NT2/D1 (cell line): ENCODE results near the gene TEK.
A peak's percentile ranks its signal among the peaks of the same experiment; 100 is the strongest.

ENCODE experiments used
- DNase-seq: peaks from one replicate; pipeline ENCODE4 v3.0.0-alpha.2; 2011; ENCODE audit warnings: low read depth, low spot score
- H3K27me3 ChIP-seq: 2 replicates; pipeline ENCODE4 v1.6.0; 2011; ENCODE audit warnings: mild to moderate bottlenecking; ENCODE audit not compliant: insufficient read length, insufficient read depth
- H3K36me3 ChIP-seq: 2 replicates; pipeline ENCODE4 v1.6.1; 2011; ENCODE audit warnings: mild to moderate bottlenecking, low read length, mixed read lengths; ENCODE audit not compliant: insufficient read depth, insufficient read length
- H3K4me1 ChIP-seq: 2 replicates; pipeline ENCODE4 v1.5.1; 2011; ENCODE audit not compliant: insufficient read depth, insufficient read length
- H3K4me3 ChIP-seq: 2 replicates; pipeline ENCODE4 v1.5.1; 2011; ENCODE audit warnings: low read depth; ENCODE audit not compliant: insufficient read length
- H3K9ac ChIP-seq: 2 replicates; pipeline ENCODE4 v1.6.0; 2011; ENCODE audit warnings: low read depth; ENCODE audit not compliant: insufficient read length
- H3K9me3 ChIP-seq: 2 replicates; pipeline ENCODE4 v1.5.1; 2011; ENCODE audit warnings: mild to moderate bottlenecking, low read length; ENCODE audit not compliant: insufficient read depth
- SUZ12 ChIP-seq: IDR thresholded peaks from 2 replicates; pipeline ENCODE4 v1.6.1; 2011; ENCODE audit not compliant: insufficient read length, insufficient read depth; ENCODE audit errors: extremely low read depth
- YY1 ChIP-seq: IDR thresholded peaks from 2 replicates; pipeline ENCODE4 v1.6.1; 2011; ENCODE audit not compliant: insufficient read length, insufficient read depth
- ZNF274 ChIP-seq: IDR thresholded peaks from 2 replicates; pipeline ENCODE4 v1.6.1; 2011; ENCODE audit warnings: mild to moderate bottlenecking, low read depth, low read length

The TEK gene

DNA sequence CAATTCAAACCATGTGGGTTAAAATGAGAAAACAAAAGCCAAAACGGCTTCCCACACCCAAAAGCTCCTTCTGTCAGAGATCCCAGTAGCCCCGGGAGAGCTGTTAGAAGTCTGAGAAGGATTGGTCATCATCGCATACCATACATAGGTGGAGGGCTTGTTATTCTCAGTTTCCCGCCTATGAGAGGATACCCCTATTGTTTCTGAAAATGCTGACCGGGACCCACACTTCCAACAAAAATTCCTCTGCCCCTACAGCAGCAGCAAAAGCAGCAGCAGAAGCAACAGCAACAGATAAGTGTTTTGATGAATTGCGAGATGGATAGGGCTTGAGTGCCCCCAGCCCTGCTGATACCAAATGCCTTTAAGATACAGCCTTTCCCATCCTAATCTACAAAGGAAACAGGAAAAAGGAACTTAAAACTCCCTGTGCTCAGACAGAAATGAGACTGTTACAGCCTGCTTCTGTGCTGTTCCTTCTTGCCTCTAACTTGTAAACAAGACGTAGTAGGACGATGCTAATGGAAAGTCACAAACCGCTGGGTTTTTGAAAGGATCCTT, at the start of gene TEK:
TEK (plus strand) TSS at position 245 of the 561 bp plus-strand sequence. CDS start 366 bp downstream, outside the sequence.
- no peaks in the 10 kb centered on the region for H3K4me1 ChIP-seq
- H3K9me3 ChIP-seq: no peaks in the 10 kb centered on the region
- DNase-seq: peak; percentile 75
- no peak for TF ChIP-seq YY1
- no peak for TF ChIP-seq ZNF274
- no peak for TF ChIP-seq SUZ12
- no peaks in the 10 kb centered on the region for H3K27me3 ChIP-seq
- peak within 1 kb of the TSS; percentile 84 for H3K9ac ChIP-seq
- peak within 1 kb of the TSS; percentile 59 for H3K4me3 ChIP-seq
- H3K36me3 ChIP-seq: peaks cover 6% of the 10 kb centered on the region

DNA sequence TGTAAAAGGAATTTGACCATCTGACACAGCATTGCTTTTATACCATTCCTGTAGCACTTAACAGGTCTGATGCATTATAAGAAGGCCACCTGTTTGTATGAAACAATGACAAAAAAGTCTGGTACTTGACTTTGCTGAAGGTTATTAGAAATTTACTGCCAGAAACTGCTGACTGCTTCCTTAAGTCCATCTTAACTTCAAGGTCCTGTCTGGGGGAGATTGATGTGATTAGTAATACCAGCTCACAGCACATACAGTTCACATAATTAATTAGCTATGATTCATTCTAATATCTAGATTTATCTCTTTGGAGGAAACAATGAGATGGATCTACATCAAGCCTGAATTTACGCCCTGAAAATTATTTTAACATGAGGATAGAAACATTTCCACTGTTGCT, 49.6 kb upstream of the TEK start:
- no peaks in the 10 kb centered on the region for H3K9me3 ChIP-seq
- no peaks in the 10 kb centered on the region for H3K4me1 ChIP-seq
- H3K36me3 ChIP-seq: no peaks in the 10 kb centered on the region
- H3K4me3 ChIP-seq: no peak overlapping the region
- no peaks in the 10 kb centered on the region for H3K27me3 ChIP-seq
- no peak for DNase-seq
- no peak for TF ChIP-seq YY1
- no peak for TF ChIP-seq ZNF274
- TF ChIP-seq SUZ12: no peak
- H3K9ac ChIP-seq: no peak overlapping the region

GRCh38 chr9:27059907-27060306, 49.1 kb upstream of the TEK start:
- TF ChIP-seq SUZ12 (no peak), ZNF274 (no peak), YY1 (no peak)
- no peak for DNase-seq
- no peaks in the 10 kb centered on the region for H3K36me3 ChIP-seq
- no peaks in the 10 kb centered on the region for H3K9me3 ChIP-seq
- no peak overlapping the region for H3K9ac ChIP-seq
- H3K4me1 ChIP-seq: no peaks in the 10 kb centered on the region
- H3K4me3 ChIP-seq: no peak overlapping the region
- no peaks in the 10 kb centered on the region for H3K27me3 ChIP-seq

DNA sequence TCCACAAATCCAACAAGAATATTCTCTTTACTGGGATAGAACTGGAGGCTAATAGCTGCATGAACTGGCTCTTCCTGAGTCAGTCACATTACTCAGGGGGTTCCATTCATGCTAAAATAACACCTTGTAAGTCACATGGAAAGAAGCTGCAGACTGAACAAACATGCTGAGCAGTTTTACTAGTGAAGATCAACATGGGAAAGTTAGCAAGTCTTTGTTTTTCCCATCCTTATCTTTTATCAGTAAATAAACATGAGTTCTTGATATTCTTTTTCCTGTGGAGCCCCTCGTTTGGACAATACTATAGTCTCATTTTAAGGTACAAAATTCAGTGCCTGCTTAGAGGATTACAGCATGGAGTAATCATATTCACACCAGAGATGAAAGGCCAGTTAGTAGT, 43.7 kb upstream of the TEK start:
- Histone ChIP-seq H3K9ac (no peak overlapping the region), H3K9me3 (no peaks in the 10 kb centered on the region), H3K4me3 (no peak overlapping the region), H3K36me3 (no peaks in the 10 kb centered on the region), H3K27me3 (no peaks in the 10 kb centered on the region), H3K4me1 (no peaks in the 10 kb centered on the region)
- DNase-seq: no peak
- TF ChIP-seq ZNF274 (no peak), YY1 (no peak), SUZ12 (no peak)

GRCh38 chr9:27073841-27074728, 34.9 kb upstream of the TEK start:
- no peaks in the 10 kb centered on the region for H3K36me3 ChIP-seq
- no peaks in the 10 kb centered on the region for H3K4me1 ChIP-seq
- H3K9me3 ChIP-seq: 0 out of 2 replicates have a peak, but pooled peaks cover 8% of the 10 kb centered on the region
- DNase-seq: no peak
- H3K27me3 ChIP-seq: no peaks in the 10 kb centered on the region
- no peak overlapping the region for H3K9ac ChIP-seq
- no peak for TF ChIP-seq ZNF274
- TF ChIP-seq SUZ12: no peak
- H3K4me3 ChIP-seq: no peak overlapping the region

GRCh38 chr9:27078685-27079084, 30.3 kb upstream of the TEK start:
- no peaks in the 10 kb centered on the region for H3K36me3 ChIP-seq
- no peak overlapping the region for H3K4me3 ChIP-seq
- H3K9me3 ChIP-seq: 0 out of 2 replicates have a peak, but pooled peaks cover 8% of the 10 kb centered on the region
- no peaks in the 10 kb centered on the region for H3K4me1 ChIP-seq
- H3K27me3 ChIP-seq: no peaks in the 10 kb centered on the region
- TF ChIP-seq SUZ12: no peak
- TF ChIP-seq YY1: no peak
- TF ChIP-seq ZNF274: no peak
- no peak overlapping the region for H3K9ac ChIP-seq
- DNase-seq: no peak

- no peaks in the 10 kb centered on the region for H3K4me1 ChIP-seq
- H3K36me3 ChIP-seq: no peaks in the 10 kb centered on the region
- no peaks in the 10 kb centered on the region for H3K9me3 ChIP-seq
- no peaks in the 10 kb centered on the region for H3K27me3 ChIP-seq
- TF ChIP-seq SUZ12 (no peak), ZNF274 (no peak)
- DNase-seq: no peak
- H3K9ac ChIP-seq: no peak overlapping the region
- no peak overlapping the region for H3K4me3 ChIP-seq
Measured at GRCh38 chr9:27085456-27085855, 23.6 kb upstream of the TEK start.
